ENCODE measurements around the gene FAM120C. TPM values are rescaled to one million over a fixed set of nuclear protein-coding genes. Genes with fewer than 3 reads are reported as not detected.

Gene FAM120C
- polyA plus RNA-seq, 1 experiment: 3.7 TPM

DNA sequence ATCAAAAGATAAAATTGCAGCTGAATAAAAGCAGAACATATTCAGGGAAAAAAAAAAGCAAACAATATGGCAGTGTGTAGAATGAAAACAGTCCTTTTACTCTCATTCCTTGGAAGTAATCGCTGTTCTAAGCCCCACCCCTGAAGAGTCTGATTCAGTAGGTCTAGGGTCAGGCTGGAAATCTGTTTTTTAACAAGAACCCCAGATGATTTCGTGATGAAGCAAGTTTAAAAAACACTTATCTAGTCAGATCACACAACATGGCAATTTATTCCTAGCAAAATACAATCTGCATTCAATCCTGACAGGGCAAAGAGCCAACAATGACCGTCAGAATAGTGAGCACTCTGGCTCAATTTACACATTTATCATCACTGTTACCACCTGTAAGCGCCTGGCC, 16.1 kb downstream of the FAM120C start:
- Histone ChIP-seq H3K4me3 (ENCODE audit: low read depth, low read length) (no peak overlapping the region), H3K36me3 (ENCODE audit: control insufficient read depth, insufficient read depth, low read length) (no peaks in the 10 kb centered on the region), H3K27me3 (ENCODE audit: control insufficient read depth, insufficient read depth, low read length) (no peaks in the 10 kb centered on the region)
- TF ChIP-seq CTCF (IDR thresholded peaks at IDR 0.05; ENCODE audit: insufficient read depth, low read depth, low read length): no peak
- CTCF ChIA-PET: no interaction called here
- DNase-seq (ENCODE audit: low read depth): no peak
- POLR2A ChIA-PET: no interaction called here

DNA sequence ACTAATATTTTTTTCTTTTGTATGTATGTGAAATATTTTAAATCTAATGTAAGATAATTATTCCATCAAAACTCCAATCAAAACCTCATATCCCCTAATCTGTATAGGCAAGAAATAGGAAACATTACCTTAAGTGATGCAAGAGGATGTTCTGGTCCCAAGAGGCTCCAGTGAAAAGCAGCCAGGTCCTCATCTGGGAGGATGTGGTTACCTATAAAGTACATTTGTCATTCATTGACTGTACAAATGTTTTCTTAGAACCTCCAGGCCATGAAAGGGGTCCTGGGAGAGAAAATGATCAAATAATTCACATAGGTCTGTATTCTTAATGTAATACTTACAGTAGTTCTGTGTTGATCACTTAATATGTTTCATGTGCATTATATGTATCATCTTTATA, 25.5 kb downstream of the FAM120C start:
- TF ChIP-seq CTCF (IDR thresholded peaks at IDR 0.05; ENCODE audit: insufficient read depth, low read depth, low read length): no peak
- no peaks in the 10 kb centered on the region for H3K27me3 ChIP-seq (ENCODE audit: control insufficient read depth, insufficient read depth, low read length)
- ChIA-PET CTCF (no interaction called here), POLR2A (no interaction called here)
- no peak overlapping the region for H3K4me3 ChIP-seq (ENCODE audit: low read depth, low read length)
- no peak for DNase-seq (ENCODE audit: low read depth)
- no peaks in the 10 kb centered on the region; the same call in 1 of the 2 replicates for H3K36me3 ChIP-seq (ENCODE audit: control insufficient read depth, insufficient read depth, low read length)

- H3K4me3 ChIP-seq (ENCODE audit: low read depth, low read length): no peak overlapping the region
- DNase-seq (ENCODE audit: low read depth): no peak
- H3K36me3 ChIP-seq (ENCODE audit: control insufficient read depth, insufficient read depth, low read length): peaks cover 1% of the 10 kb centered on the region
- POLR2A ChIA-PET: no interaction called here
- no peak for TF ChIP-seq CTCF (IDR thresholded peaks at IDR 0.05; ENCODE audit: insufficient read depth, low read depth, low read length)
- no peaks in the 10 kb centered on the region for H3K27me3 ChIP-seq (ENCODE audit: control insufficient read depth, insufficient read depth, low read length)
- CTCF ChIA-PET: no interaction called here
Measured at GRCh38 chrX:54134269-54134668, 48.8 kb downstream of the FAM120C start.

DNA sequence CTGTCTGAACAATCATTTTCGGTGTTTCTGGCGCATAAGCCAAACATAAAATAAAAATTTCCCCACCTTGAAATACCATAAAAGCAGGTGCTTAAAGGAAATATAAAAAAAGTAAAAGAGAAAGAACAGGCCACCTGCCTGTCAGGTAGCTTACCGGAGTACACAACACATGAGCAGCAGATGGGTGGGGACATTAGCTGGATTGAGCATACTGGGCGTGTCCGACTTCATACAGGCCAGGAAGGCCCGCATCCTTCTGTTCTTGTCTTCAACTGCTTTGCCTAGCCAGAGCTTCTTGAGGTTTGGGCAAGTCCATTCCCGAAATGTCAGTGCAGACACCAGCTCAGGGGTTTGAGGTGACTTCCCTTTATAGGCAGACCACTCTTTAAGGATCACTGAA, 66.7 kb downstream of the FAM120C start:
- no peak for TF ChIP-seq CTCF (IDR thresholded peaks at IDR 0.05; ENCODE audit: insufficient read depth, low read depth, low read length)
- ChIA-PET CTCF (no interaction called here), POLR2A (no interaction called here)
- no peaks in the 10 kb centered on the region for H3K36me3 ChIP-seq (ENCODE audit: control insufficient read depth, insufficient read depth, low read length)
- H3K27me3 ChIP-seq (ENCODE audit: control insufficient read depth, insufficient read depth, low read length): no peaks in the 10 kb centered on the region
- no peak for DNase-seq (ENCODE audit: low read depth)
- H3K4me3 ChIP-seq (ENCODE audit: low read depth, low read length): no peak overlapping the region

DNA sequence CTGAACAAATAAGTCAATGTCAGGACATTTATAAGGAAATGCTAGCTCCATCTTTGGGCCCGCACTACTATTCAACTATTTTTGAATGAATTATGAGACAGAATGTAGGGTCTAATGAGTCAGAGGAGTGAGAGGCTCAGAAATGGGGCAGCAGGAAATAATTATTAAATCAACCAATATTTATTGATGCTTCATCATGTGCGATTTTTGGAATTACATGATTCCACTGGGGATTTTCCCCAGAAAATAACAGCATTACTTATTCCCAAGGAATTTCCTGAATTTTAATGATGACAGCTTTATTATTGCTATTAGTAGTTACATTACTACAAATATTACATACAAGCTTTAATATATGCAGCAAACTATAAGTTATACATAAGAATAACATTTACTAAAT, 89.5 kb downstream of the FAM120C start:
- no peak overlapping the region for H3K4me3 ChIP-seq (ENCODE audit: low read depth, low read length)
- ChIA-PET POLR2A (no interaction called here), CTCF (interaction anchor here (1.0 kb wide), 1 partner anchor 26 kb away, joined by 4 read pairs; no protein-coding TSS in a partner anchor)
- no peak for DNase-seq (ENCODE audit: low read depth)
- H3K36me3 ChIP-seq (ENCODE audit: control insufficient read depth, insufficient read depth, low read length): 0 out of 2 replicates have a peak, but pooled peaks cover 1% of the 10 kb centered on the region
- H3K27me3 ChIP-seq (ENCODE audit: control insufficient read depth, insufficient read depth, low read length): no peaks in the 10 kb centered on the region
- no peak for TF ChIP-seq CTCF (IDR thresholded peaks at IDR 0.05; ENCODE audit: insufficient read depth, low read depth, low read length)
